GM18861 (cell line): Measurements from ENCODE around the gene SGMS1.
A peak's percentile ranks its signal among the peaks of the same experiment; 100 is the strongest.
"Not testable (repeated sequence)": the region's sequence is repeated elsewhere in the genome, so short reads cannot be mapped to it uniquely, and the experiment has no call there.

Experiments used
- ATAC-seq: cut with Tn5 transposase; IDR thresholded peaks from one replicate; pipeline ENCODE4 v1.9.1; 2021; ENCODE audit not compliant: unreplicated experiment

The SGMS1 gene

GRCh38 chr10:50512743-50513416 lies 110.9 kb downstream of the SGMS1 start:
- ATAC-seq: peak; percentile 32

- no peak for ATAC-seq
These were observed 111.6 kb downstream of the SGMS1 start for GRCh38 chr10:50512214-50512595.

- ATAC-seq: peak; percentile 28
These were observed 112.1 kb downstream of the SGMS1 start for GRCh38 chr10:50511492-50512213.

DNA sequence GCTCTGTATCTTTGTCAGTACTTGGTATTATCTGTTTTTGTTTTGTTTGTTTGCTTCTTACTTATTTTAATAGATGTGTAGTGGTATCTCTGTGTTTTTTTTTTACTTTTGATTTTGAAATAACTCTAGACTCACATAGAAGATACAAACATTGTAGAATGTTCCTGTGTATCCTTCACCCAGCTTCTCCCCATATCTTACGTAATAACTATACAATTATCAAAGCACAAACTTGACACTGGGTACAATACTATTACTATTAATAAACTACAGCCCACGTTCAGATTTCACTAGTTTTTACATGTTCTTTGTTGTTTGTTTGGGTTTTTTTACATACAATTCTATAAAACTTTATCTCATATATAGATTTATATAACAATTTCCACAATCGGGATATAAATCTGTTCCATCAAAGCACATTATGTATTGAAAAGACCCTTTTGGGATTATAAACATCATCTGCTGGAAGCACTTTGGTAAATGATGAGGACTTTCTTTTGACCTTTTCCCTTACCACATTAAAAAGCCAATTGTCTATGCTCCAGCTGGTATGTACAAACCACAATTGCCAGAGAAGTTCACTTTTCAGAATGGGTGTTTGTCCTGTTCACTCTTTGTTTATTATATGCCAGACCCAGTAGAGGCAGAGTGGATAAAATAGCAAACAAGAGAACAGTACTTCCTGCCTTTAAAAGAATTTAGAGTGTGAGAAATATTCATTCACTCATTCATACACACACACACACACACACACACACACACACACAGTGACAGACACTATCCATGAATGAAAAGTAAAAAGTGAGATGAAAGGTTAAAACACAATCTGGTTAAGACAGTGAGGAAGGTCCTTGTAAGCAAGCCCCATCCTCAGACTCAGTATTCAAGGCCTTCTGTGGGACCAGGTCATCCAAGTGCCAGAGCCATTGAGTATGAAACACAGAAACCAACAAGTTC lies 113.0 kb downstream of the SGMS1 start:
- ATAC-seq: no peak

DNA sequence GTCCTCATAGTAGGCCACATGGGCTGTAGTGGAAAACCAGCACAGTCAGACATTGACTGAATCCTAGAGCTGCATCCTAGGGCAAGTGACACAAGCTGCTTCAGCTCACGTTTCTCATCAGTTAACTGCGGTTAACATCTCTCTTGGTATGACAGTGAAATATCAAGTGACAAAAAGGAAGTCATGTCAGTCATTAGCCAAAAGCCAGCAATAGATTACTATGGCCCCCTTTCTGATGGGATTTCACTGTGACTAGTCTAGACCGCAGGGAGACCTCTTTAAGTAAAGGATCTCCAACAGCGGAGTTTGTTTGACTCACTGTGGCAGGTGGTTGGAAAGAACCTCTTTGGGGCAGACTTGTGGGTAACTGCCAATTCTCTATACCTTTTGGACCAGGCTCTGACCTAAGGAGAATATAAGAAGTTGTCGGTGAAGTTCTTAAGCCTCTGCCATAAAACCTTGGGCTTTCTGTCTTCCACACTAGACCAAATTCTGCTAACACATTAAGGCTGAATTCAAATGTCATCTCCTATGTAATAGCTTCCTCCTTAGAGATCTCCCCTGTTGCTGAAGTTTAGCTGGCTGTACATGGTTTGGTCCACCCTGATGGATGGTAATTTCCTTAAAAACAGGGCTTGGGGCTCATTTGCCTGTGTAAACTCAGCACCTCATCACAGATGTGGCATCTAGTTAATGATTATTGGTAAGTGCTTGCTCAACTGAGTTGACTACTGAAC lies 115.3 kb downstream of the SGMS1 start:
- ATAC-seq: peak; percentile 59

DNA sequence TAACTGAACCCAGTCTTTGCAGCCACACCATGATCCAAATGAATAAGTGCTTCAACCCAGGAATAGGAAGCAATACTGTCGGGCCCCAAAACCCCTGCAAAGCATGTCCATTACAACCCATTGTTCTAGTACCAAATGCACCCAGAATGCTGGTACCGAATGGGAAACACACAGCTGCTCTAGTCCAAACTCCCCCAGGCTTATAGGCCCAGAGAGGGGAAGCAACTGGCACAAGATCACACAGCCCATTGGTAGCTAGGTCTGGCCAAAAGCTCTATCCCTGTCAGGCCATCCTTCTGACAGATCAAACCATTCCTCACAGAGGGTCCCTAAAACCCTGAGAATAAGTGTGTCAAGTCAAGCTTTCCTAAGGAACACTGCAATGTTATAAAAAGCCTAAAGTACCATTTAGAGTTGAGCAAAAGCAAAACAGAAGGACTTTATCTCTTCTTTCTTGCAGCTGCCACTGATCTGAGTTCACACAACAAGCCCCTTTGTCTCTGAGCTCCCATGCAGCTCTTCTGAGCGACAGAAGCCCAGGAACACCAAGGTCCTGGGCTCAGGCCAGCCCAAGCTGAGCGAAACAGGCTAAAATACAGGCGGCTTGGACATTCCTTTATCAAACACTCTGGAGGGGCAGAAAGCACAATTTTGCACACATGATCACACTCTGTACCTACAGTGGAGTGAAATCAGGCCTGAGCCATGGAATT lies 116.7 kb downstream of the SGMS1 start:
- ATAC-seq: no peak

GRCh38 chr10:50504389-50504788 lies 119.4 kb downstream of the SGMS1 start:
- no peak for ATAC-seq

DNA sequence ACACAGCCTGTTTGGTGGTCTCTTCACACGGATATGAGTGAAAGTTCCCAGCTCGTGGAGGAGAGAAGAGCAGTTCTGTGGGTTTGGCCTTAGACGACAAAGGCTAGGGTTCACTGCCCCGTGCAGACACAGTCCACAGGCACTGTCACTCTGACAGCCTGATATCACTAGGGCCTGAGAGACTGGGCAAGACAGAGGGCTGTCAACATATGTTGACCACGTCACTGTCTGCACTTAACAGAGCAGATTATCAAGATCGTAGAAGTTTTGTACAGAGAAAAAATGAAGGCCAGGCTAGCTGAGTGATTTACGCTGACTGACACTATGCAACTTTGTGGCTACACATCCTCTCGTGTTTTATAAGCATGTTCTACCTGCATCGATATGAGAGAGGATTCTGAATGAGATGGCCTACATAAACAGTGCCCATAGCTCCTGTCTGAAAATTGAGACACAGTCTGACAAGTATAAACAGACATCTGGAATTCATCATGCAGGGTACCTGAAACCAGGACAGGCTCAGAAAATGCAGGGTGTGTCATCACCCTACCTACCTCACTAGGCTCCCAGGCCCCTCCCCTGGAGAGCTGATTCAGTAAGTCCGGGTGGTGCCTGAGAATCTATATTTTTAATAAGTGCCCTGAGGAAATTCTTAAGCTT lies 120.0 kb downstream of the SGMS1 start:
- ATAC-seq: no peak

GRCh38 chr10:50503156-50503555 lies 120.6 kb downstream of the SGMS1 start:
- ATAC-seq: not testable (repeated sequence)

GRCh38 chr10:50501924-50502452 lies 121.8 kb downstream of the SGMS1 start:
- peak; percentile 47 for ATAC-seq

DNA sequence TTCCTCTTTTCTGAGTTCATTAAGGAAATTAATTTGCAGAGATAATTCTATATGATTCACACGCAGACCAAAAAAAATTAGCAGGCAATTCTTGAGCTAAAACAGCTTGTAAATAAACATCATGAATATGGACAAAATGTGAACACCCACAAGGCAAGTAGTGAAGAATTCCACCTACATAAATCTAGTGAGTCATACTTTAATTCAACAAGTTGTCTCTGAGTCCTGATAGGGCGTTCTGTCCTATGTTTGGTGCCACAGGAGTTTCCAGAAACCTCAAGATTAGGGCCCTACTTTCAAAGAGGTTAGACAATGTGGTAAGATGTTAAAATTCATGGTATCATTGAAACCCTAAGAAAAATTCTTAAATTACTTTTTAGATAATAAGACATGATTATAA lies 122.3 kb downstream of the SGMS1 start:
- no peak for ATAC-seq

- no peak for ATAC-seq
These were observed 125.3 kb downstream of the SGMS1 start for GRCh38 chr10:50498465-50498864.

GRCh38 chr10:50497758-50498157 lies 126.0 kb downstream of the SGMS1 start:
- peak; percentile 88 for ATAC-seq

- ATAC-seq: no peak
These were observed 127.5 kb downstream of the SGMS1 start for GRCh38 chr10:50496228-50496627.

DNA sequence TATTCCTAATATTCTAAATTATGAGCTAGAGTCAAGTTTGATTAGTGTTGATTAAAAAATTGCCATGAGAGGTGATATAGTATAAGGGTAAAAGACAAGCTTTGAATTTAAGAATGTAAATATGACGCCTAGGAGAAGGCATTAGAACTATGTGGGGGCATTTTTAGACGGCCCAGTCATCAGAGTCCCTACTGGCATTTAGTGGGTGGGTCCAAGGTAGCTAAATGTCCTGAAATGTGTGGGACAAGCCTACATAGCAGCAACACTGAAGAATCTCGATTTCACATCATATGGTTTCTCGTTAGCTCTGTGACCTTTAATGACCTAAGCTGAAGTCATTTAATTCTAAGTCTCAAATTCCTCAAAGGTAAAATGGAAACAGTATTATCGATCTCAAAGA lies 133.5 kb downstream of the SGMS1 start:
- ATAC-seq: no peak

DNA sequence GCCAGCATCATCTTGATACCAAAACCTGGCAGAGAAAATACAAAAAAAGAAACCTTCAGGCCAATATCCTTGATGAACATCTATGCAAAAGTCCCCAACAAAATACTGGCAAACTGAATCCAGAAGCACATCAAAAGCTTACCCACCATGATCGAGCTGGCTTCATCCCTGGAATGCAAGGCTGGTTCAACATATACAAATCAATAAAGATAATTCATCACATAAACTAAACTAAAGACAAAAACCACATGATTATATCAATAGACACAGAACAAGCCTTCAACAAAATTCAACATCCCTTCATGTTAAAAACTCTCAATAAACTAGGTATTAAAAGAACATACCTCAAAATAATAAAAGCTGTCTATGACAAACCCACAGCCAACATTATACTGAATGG lies 139.2 kb downstream of the SGMS1 start:
- not testable (repeated sequence) for ATAC-seq

DNA sequence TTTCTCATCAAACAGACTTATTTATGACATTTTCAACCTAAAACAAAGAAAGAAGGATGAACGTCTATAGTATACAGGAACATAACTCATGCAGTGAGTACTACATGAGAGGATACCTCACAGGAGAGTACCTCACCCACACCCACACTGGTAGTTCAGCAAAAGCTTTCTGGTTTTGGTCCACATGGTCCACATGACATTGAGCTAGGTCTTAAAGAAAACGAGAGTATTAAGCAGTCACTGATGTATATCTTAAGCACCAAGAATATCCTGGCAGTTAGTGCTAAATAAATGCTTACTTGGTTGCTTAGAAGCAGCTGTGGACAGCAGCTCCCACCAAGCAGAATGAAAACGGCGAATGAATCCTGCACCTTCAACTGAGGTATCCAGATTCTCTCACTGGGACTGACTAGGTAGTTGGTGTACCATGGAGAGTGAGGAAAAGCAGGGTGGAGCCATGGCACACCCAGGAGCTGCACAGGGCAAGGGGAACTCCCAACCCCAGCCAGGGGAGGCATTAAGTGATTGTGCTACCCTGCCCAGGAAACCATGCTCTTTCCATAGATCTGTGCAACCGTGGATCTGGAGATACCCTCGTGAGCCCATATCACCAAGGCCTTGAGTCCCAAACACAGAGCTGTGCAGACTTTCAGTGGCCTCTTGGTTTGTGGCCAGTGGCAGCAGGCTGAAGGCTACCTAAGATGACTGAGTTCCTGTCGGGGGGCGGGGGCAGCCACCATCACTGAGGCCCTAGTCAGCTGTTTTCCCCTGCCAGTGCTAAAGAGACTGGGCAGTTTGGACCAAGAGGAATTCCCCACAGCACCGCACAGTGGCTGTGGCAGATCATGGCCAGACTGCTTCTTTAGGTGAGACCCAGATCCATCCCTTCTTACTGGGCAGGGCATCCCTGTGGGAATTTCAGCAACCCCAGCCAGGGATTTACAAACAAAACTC lies 143.4 kb downstream of the SGMS1 start:
- peak; percentile 70 for ATAC-seq
